Fibroblast of the aortic adventitia (primary cell): ENCODE data around the gene EVA1B. TPM values are rescaled to one million over a fixed set of nuclear protein-coding genes. Genes with fewer than 3 reads are reported as not detected.

Experiments
- DNase-seq: peaks from one replicate; pipeline ENCODE4 v3.0.0-alpha.2; 2010; ENCODE audit warnings: low read depth
- H3K4me3 ChIP-seq: 2 replicates; pipeline ENCODE4 v1.5.1; 2011; ENCODE audit warnings: low read depth, mild to moderate bottlenecking, control low read depth, low read length, moderate library complexity
- total RNA-seq: library from RNA; depleted of rRNA; stranded (reverse); fragments of >200 nt; gene quantifications from 2 replicates; pipeline ENCODE4 v1.2.3, GENCODE V29; 2012; ENCODE audit warnings: low replicate concordance
- TF ChIP-seq, protein P1 (sequence below): IDR thresholded peaks from 2 replicates; pipeline ENCODE4 v1.5.1; 2011; ENCODE audit warnings: mild to moderate bottlenecking, low read length, control low read depth, inconsistent platforms; ENCODE audit not compliant: insufficient read depth

The EVA1B gene
- total RNA-seq, 1 donor = 167 TPM

DNA sequence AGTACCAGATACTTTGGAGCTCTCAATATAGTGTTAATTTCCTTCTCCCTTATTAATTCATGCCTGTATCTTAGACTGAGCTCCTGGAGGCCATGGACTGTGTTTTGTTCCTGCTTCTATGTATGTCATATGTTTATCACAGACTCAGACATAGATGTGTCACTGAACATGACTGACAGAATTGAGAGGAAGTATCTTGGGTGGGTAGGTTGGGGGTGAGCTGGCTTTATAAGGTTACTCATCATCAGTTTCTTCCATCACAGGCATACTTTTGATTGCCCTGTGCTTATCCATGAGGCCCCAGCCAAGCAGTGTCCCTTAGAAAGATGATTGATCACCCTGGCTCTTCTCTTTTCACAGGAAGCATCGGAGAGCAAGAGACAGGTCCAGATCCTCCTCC is 22.9 kb downstream of the EVA1B start:
- H3K4me3 ChIP-seq = no peak overlapping the region
- DNase-seq = no peak
- TF ChIP-seq, protein P1, sequence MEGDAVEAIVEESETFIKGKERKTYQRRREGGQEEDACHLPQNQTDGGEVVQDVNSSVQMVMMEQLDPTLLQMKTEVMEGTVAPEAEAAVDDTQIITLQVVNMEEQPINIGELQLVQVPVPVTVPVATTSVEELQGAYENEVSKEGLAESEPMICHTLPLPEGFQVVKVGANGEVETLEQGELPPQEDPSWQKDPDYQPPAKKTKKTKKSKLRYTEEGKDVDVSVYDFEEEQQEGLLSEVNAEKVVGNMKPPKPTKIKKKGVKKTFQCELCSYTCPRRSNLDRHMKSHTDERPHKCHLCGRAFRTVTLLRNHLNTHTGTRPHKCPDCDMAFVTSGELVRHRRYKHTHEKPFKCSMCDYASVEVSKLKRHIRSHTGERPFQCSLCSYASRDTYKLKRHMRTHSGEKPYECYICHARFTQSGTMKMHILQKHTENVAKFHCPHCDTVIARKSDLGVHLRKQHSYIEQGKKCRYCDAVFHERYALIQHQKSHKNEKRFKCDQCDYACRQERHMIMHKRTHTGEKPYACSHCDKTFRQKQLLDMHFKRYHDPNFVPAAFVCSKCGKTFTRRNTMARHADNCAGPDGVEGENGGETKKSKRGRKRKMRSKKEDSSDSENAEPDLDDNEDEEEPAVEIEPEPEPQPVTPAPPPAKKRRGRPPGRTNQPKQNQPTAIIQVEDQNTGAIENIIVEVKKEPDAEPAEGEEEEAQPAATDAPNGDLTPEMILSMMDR = no peak

DNA sequence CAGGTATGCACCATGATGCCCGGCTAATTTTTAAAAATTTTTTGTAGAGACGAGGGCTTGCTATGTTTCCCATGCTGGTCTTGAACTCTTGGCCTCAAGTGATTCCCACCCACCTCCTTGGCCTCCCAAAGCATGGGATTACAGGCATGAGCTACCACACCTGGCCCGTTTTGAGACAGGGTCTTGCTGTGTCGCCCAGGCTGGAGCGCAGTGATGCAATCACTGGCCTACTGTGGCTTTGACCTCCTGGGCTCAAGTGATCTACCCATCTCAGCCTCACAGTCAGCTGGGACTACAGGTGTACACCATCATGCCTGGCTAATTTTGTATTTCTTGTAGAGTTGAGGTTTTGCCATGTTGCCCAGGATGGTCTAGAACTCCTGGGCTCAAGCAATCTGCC is 24.8 kb downstream of the EVA1B start:
- TF ChIP-seq, protein P1 = no peak

GRCh38 chr1:36297062-36297461 is 26.4 kb downstream of the EVA1B start:
- H3K4me3 ChIP-seq = no peak overlapping the region
- TF ChIP-seq, protein P1 = no peak
- no peak for DNase-seq

More for the DNA sequence above, 24.8 kb downstream of the EVA1B start:
- H3K4me3 ChIP-seq = no peak overlapping the region
- no peak for DNase-seq

DNA sequence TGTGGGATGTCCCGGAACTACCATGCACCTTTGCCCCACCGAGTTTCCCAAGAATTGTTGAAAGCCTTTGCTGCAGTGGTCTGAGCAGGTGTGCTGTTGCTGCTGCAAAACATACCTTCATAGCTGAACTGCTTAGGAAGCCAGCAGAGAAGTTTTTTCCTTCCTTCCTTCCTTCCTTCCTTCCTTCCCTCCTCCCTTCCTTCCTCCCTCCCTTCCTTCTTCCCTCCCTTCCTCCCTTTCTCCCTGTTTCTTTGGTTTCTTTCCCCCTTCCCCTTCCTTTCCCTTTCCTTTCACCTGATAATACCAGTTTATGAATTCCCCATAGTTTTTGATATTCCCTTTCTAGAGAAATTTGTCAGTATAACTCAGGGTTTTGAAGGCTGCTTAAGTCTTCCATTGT is 28.1 kb downstream of the EVA1B start:
- H3K4me3 ChIP-seq = no peak overlapping the region
- DNase-seq = no peak
- TF ChIP-seq, protein P1 = no peak

- no peak for DNase-seq
- TF ChIP-seq, protein P1 = no peak
- H3K4me3 ChIP-seq = no peak overlapping the region
Measured at GRCh38 chr1:36287595-36287994, 35.9 kb downstream of the EVA1B start.

GRCh38 chr1:36286802-36287201 is 36.6 kb downstream of the EVA1B start:
- TF ChIP-seq, protein P1 = no peak
- DNase-seq = no peak
- H3K4me3 ChIP-seq = no peak overlapping the region

DNA sequence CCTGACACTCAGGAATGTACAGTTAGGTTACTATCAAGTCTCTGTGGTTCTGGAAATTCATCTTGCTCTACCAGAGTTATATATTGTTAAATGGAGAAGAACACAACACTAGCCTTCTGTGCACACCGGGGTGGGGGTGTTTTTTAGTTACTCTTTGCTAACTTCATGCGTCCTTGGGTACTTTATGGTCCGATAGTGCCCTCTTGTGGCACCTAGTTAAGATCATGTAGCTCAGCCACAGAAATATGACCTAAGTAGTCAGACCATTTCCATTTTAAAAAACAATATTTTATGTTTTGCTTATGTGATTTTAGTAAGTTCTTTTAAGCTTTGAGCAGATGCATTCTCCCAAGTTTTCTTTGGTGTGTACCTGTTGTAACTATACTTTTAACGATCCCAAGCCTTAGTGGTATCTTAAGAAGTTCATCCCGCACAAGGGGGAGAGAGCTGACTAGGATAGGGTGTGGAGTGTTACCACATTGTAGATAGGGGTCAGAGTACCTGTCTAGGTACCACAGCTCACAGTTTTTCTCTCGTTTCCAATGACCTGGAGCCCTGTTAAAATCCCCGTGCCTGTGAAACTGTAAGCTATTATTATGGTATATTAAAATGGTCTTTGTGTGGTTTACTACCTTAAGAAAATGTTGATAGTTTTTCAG is 37.9 kb downstream of the EVA1B start:
- no peak overlapping the region for H3K4me3 ChIP-seq
- peak; percentile 95 for DNase-seq
- TF ChIP-seq, protein P1 = peak; percentile 71
